Peyer's patch (tissue), 4 donors: Measurements from ENCODE around the gene JAK1.

Source experiments
- CTCF ChIP-seq, 6 experiments: fragments of 450-650 bp in 4 of 6; fragments of 200-600 bp in 2 of 6; sonication (generic) in 1 of 6; IDR thresholded peaks; one replicate each; pipeline ENCODE4 v1.5.1; 2017 to 2019; ENCODE audit warnings: antibody characterized with exemption in 6 of 6, mild to moderate bottlenecking in 3 of 6, moderate library complexity in 1 of 6
- POLR2A ChIP-seq, 2 donors: fragments of 450-650 bp; IDR thresholded peaks; one replicate each; pipeline ENCODE4 v1.5.1; 2017; ENCODE audit warnings: antibody characterized with exemption in 2 of 2, mild to moderate bottlenecking in 2 of 2, moderate library complexity in 2 of 2

GRCh38 chr1:64849942-64850341, 116.4 kb downstream of the JAK1 start:
- TF ChIP-seq POLR2A (IDR thresholded peaks at IDR 0.05) (no peak), CTCF (IDR thresholded peaks at IDR 0.05) (no peak)
